LNCAP (cell line): ENCODE data around the gene PIK3AP1.

Experiments
- CTCF ChIP-seq: fragments of 450-650 bp; IDR thresholded peaks from 2 replicates; pipeline ENCODE4 v1.5.1; 2017; ENCODE audit warnings: mild to moderate bottlenecking

PIK3AP1 gene

GRCh38 chr10:96753956-96754355 is 33.6 kb upstream of the PIK3AP1 start:
- no peak for TF ChIP-seq CTCF

DNA sequence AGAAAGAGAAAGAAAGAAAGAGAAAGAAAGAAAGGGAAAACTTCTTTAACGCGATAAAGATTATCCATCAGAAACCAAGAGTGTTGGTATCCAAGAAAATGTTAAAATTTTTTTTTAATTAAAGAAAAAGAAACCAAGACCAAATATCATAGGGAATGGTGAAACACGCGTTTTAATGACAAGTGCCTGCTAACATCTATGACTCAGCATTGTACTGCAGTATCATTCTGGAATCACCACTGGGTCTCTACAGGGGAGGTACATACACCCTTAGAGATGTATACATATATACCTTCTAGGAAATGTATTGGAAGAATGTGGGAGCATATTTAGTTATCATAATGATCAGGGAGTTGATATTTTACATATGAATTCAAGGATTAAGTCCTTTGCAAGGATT is 32.1 kb upstream of the PIK3AP1 start:
- TF ChIP-seq CTCF, result no peak

DNA sequence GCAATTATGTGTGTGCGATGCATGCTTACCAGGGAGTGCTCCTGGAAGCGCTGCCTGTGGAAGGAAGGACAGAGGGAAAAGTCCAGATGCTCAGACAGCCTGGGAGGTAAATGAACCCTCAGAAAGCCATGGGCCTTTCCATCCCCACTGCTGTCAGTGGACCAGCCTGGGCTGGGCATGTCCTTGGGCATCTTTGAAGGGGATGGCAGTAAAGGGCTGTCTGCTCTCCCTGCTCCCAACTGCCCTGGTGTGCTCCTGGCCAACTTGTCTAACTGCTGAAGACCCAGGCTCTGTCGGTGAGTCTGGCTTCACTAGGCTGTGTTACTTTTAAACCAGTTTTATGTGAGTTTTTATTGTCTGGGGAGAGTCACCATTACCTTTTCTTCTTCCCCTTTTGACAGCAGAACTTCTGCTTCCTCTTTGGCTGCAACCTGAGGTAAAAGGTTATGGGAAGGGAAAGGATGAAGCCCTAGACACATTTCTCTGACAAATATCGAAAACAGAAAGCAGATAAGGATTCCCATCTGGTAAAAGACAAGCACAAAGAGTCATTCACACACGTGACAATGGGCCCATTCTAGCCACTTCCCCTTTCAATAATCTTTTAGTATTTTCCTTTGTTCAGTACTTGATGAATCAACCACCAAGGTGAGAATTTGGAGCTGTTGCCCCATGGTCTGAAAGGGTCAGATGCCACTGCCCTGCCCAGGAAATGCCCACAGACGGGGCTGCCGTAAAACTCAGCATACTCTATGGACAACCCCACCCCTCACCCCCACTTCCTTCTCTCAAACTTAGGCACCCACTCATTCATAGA is 27.6 kb upstream of the PIK3AP1 start:
- no peak for TF ChIP-seq CTCF

DNA sequence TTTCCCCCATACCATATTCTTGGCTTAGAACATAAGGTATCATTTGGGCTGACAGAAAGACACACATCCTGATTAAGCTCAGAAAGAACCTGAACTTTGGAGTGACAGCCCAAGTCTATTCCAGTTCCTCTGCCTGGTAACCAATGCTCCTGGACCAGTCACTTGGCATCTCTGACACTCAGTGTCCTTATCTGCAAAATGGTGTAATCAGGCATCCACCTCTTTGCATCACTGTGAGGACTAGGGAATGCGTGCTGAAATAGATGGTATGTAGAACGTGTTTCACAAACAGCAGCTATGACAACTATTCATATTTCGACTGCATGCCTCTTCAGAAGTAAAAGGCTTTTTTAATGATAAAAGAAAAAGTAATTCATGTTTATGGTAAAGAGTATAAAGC is 26.2 kb upstream of the PIK3AP1 start:
- TF ChIP-seq CTCF, result no peak

DNA sequence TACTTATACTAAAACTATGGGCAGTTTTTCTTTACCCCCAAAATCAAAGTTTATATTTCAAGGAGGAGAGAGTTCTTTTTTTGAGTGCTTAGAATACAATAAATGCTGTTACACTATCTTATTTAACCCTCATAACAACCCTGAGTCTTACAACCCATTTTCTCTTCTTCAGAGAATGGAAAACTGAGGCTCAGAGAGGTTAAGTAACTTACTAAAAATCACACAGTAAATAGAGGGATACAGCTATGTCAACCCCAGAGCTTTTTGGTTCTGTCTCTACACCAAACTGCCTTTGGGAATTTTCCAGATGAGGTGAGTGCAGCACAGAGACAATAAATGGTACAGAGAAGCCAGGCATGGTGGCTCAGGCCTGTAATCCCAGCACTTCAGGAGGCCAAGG is 25.6 kb upstream of the PIK3AP1 start:
- no peak for TF ChIP-seq CTCF

DNA sequence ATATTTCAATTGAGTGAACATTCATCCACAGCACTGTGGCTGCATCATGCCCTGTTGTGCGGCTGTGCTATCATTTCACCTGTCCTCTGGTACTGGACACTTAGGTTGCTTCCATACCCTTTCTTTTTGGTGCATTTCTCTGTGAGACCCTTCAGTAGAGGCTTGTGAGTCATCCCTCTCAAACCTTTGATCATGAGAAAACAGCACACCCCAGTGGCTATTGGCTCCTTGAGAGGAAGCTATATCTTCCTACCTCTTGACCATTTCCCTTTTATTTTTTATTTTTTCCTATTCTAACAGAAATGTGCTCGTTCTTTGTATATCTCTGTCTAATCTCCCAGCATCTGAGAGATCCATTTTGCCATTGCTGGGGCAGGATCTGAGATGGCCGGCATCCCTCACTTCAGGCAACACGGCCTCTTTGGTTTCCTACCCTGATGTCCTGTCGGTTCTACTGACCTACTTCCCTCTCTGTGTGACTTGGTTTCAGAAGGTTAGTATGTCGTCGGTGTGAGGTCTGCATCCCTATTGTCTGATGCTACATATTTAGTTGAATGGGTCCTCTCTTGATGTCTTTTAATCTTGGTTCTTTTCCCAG is 23.8 kb upstream of the PIK3AP1 start:
- peak; percentile 35; the same call in 1 of the 2 replicates for TF ChIP-seq CTCF

DNA sequence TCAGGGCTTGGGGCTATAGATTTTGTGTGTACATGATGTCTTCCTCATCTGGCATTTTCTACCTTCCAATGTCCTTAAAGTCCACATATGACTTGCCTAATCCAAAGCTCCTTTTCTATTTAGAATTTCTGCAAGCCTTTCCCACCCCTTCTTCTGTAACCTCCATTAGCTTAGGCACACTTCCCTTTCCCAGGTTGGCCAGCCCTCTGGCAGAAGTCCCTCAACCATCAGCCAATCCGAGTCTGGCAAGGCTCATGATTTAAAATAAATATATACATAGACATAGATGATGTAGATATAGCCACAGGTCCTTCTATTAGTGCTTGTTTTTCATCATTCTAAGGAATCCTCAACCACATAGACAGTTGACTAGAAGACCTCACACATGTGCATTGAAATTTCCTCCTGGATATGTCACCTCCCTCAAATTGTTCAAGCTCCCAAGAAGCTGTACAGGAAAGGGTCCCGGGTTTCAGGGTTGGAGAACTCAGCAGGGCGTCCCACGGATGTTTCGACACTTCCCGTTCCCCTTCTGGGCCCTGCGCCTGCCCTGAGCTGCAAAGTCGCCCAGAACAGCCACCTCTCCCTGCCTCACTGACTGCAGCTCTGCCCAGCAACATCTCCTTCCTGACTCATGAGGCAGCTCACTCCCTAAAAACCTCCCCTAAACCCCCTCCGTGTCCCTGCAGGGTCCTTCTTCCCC is 20.4 kb upstream of the PIK3AP1 start:
- no peak for TF ChIP-seq CTCF
